ENCODE measurements around the gene FNBP1. TPM values are rescaled to one million over a fixed set of nuclear protein-coding genes. Genes with fewer than 3 reads are reported as not detected.
A peak's percentile ranks its signal among the peaks of the same experiment; 100 is the strongest.

The FNBP1 gene
- total RNA-seq, 1 donor from 2014 or later: 34.9 TPM

GRCh38 chr9:130054820-130055219, 11.8 kb upstream of the FNBP1 start:
- no peaks in the 10 kb centered on the region for H3K27me3 ChIP-seq
- peaks cover 71% of the 10 kb centered on the region for H3K79me2 ChIP-seq (ENCODE audit: low read depth)
- Mint-ChIP-seq H3K9me3 (no peaks in the 10 kb centered on the region), H3K4me1 (peaks cover 17% of the 10 kb centered on the region), H3K36me3 (peaks cover 5% of the 10 kb centered on the region), H3K4me3 (peak overlapping the region; percentile 97), H3K27me3 (ENCODE audit: insufficient read depth, low read depth) (peaks cover 2% of the 10 kb centered on the region), H3K27ac (peak overlapping the region; percentile 95)
- H3K27ac ChIP-seq: no peak overlapping the region
- no peaks in the 10 kb centered on the region for H3K9me3 ChIP-seq (ENCODE audit: low read depth)
- H2AFZ ChIP-seq (replicated peaks): no peak overlapping the region
- peaks cover 6% of the 10 kb centered on the region for H3F3A ChIP-seq (ENCODE audit: low read depth)
- TF ChIP-seq EZH2 (IDR thresholded peaks at IDR 0.05) (no peak), CTCF (IDR thresholded peaks at IDR 0.05) (no peak), EZH2phosphoT487 (IDR thresholded peaks at IDR 0.05) (no peak)
- peak overlapping the region; percentile 91 for H3K4me2 ChIP-seq
- no peaks in the 10 kb centered on the region for H4K20me1 ChIP-seq (ENCODE audit: low read depth)
- no peaks in the 10 kb centered on the region for H3K36me3 ChIP-seq
- H3K4me1 ChIP-seq: no peaks in the 10 kb centered on the region
- H3K4me3 ChIP-seq: peak overlapping the region; percentile 80
- peak overlapping the region; percentile 64 for H3K9ac ChIP-seq
- DNase-seq (ENCODE audit: low spot score): no peak

- Histone ChIP-seq H3K4me2 (peak overlapping the region; percentile 91), H3K4me3 (peak overlapping the region; percentile 80), H3K27me3 (no peaks in the 10 kb centered on the region), H3K27ac (no peak overlapping the region), H3K9me3 (ENCODE audit: low read depth) (no peaks in the 10 kb centered on the region), H2AFZ (replicated peaks) (peak overlapping the region; percentile 91), H3K79me2 (ENCODE audit: low read depth) (peaks cover 67% of the 10 kb centered on the region), H3F3A (ENCODE audit: low read depth) (peaks cover 6% of the 10 kb centered on the region), H3K9ac (peak overlapping the region; percentile 64), H4K20me1 (ENCODE audit: low read depth) (no peaks in the 10 kb centered on the region), H3K36me3 (no peaks in the 10 kb centered on the region), H3K4me1 (no peaks in the 10 kb centered on the region)
- H3K27me3 Mint-ChIP-seq (ENCODE audit: insufficient read depth, low read depth): peaks cover 2% of the 10 kb centered on the region
- no peak for DNase-seq (ENCODE audit: low spot score)
- peaks cover 17% of the 10 kb centered on the region for H3K4me1 Mint-ChIP-seq
- no peaks in the 10 kb centered on the region for H3K9me3 Mint-ChIP-seq
- H3K4me3 Mint-ChIP-seq: peak overlapping the region; percentile 97
- TF ChIP-seq CTCF (IDR thresholded peaks at IDR 0.05) (no peak), EZH2 (IDR thresholded peaks at IDR 0.05) (no peak), EZH2phosphoT487 (IDR thresholded peaks at IDR 0.05) (no peak)
- peak overlapping the region; percentile 95 for H3K27ac Mint-ChIP-seq
- peaks cover 5% of the 10 kb centered on the region for H3K36me3 Mint-ChIP-seq
Measured at GRCh38 chr9:130054325-130054786, 11.4 kb upstream of the FNBP1 start.

DNA sequence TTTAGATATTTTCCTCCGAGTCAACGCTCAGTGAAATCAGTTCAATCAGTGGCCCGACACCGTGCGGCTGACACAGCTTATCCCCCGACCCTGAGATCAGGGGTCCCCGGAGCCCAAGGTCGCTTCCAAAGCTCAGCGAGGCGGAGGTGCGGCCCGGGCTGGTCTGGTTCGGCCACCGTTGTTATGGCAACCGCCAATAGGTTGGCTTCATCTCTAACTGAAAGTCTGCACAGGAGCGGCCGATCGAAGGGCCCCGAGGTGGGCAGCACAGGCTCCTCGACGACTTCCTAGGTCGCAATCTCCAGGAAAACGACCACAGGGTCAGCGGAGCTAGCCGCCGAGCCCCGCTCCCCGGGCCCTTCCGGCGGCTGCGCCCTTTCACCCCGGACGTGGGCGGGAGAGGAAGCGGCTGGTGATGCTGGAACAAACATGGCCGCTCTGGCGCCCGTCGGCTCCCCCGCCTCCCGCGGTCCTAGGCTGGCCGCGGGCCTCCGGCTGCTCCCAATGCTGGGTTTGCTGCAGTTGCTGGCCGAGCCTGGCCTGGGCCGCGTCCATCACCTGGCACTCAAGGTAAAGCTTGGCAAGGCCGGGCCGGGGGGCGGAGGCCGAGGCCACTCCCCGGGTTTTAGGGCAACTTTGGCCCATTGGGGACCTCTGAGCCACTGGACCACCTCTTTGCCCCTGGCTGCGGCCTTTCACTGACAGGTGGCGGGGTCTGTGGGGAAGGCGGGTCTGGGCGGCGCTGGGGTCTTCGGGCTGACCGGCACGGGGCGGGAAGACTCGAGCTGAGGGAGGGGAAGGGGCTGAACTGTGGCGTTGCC, 10.7 kb upstream of the FNBP1 start, which contains the start of gene GPR107:
TSS of gene GPR107 (plus strand) at position 403 of the 821 bp plus-strand sequence. CDS start at position 430, 27 bp downstream.
- peak within 1 kb of the TSS; percentile 91 for H3K4me2 ChIP-seq
- peak within 1 kb of the TSS; percentile 64 for H3K9ac ChIP-seq
- Mint-ChIP-seq H3K9me3 (no peaks in the 10 kb centered on the region), H3K27me3 (ENCODE audit: insufficient read depth, low read depth) (no peaks in the 10 kb centered on the region), H3K4me1 (peaks cover 17% of the 10 kb centered on the region), H3K36me3 (peaks cover 4% of the 10 kb centered on the region), H3K27ac (peak within 1 kb of the TSS; percentile 95), H3K4me3 (peak within 1 kb of the TSS; percentile 97)
- no peaks in the 10 kb centered on the region for H4K20me1 ChIP-seq (ENCODE audit: low read depth)
- H3K79me2 ChIP-seq (ENCODE audit: low read depth): peaks cover 60% of the 10 kb centered on the region
- no peaks in the 10 kb centered on the region for H3K36me3 ChIP-seq
- H3K9me3 ChIP-seq (ENCODE audit: low read depth): no peaks in the 10 kb centered on the region
- no peaks in the 10 kb centered on the region for H3K4me1 ChIP-seq
- H3K27me3 ChIP-seq: no peaks in the 10 kb centered on the region
- H2AFZ ChIP-seq (replicated peaks): peak within 1 kb of the TSS; percentile 91
- no peak for TF ChIP-seq EZH2phosphoT487 (IDR thresholded peaks at IDR 0.05)
- TF ChIP-seq CTCF (IDR thresholded peaks at IDR 0.05): no peak
- TF ChIP-seq EZH2 (IDR thresholded peaks at IDR 0.05): no peak
- H3K4me3 ChIP-seq: peak within 1 kb of the TSS; percentile 80
- DNase-seq (ENCODE audit: low spot score): peak; percentile 89
- H3K27ac ChIP-seq: peak within 1 kb of the TSS; percentile 38
- peaks cover 6% of the 10 kb centered on the region for H3F3A ChIP-seq (ENCODE audit: low read depth)
